Prostate gland (tissue), 2 donors: ENCODE data around the gene ATP10D. TPM values are rescaled to one million over a fixed set of nuclear protein-coding genes. Genes with fewer than 3 reads are reported as not detected.

Source experiments
- DNase-seq: peaks from one replicate; pipeline ENCODE4 v3.0.0-alpha.2; 2019; ENCODE audit warnings: low spot score
- H3K27ac ChIP-seq, 2 donors: fragments of 200-600 bp; sonication (generic); 2 replicates each; pipeline ENCODE4 v1.5.1; 2017 to 2019
- H3K27me3 ChIP-seq: fragments of 200-600 bp; sonication (generic); replicated peaks from 2 replicates; pipeline ENCODE4 v1.5.1; 2019; ENCODE audit not compliant: insufficient read depth
- H3K36me3 ChIP-seq, 2 donors: fragments of 200-600 bp; sonication (generic); 1 replicate in 1 of 2; 2 replicates in 1 of 2; pipeline versions ENCODE4 v1.5.1 to v1.8.1; 2017 to 2019
- H3K4me1 ChIP-seq: fragments of 200-600 bp; sonication (generic); replicated peaks from 2 replicates; pipeline ENCODE4 v1.5.1; 2019
- H3K4me3 ChIP-seq, 2 donors: fragments of 200-600 bp; sonication (generic); 2 replicates each; pipeline ENCODE4 v1.5.1; 2017 to 2019
- H3K9me3 ChIP-seq: fragments of 200-600 bp; sonication (generic); 2 replicates; pipeline ENCODE4 v1.5.1; 2017
- CTCF ChIP-seq, 4 experiments: fragments of 200-600 bp in 2 of 4; fragments of 450-650 bp in 2 of 4; sonication (generic) in 2 of 4; IDR thresholded peaks; 1 replicate in 3 of 4; 2 replicates in 1 of 4; pipeline ENCODE4 v1.5.1; 2016 to 2019; ENCODE audit warnings: antibody characterized with exemption in 4 of 4, mild to moderate bottlenecking in 2 of 4, moderate library complexity in 2 of 4
- POLR2A ChIP-seq: fragments of 450-650 bp; IDR thresholded peaks from one replicate; pipeline ENCODE4 v1.6.1; 2016; ENCODE audit warnings: antibody characterized with exemption, mild to moderate bottlenecking
- POLR2AphosphoS5 ChIP-seq: sonication (generic); formaldehyde crosslinking; IDR thresholded peaks from one replicate; pipeline ENCODE4 v1.6.1; 2017; ENCODE audit warnings: antibody characterized with exemption
- WGBS: methylation state at CpG from one replicate; pipeline ENCODE4 v1.1.5; 2018; 5-methylcytosine and 5-hydroxymethylcytosine counted together
- intact Hi-C: fragments of 100-400 bp; cut with DNase I; formaldehyde crosslinking; loops from one replicate; pipeline ENCODE4 v1.14.2; 2022
- total RNA-seq, 2 donors: library from RNA; depleted of rRNA; stranded (reverse); fragments of >200 nt; gene quantifications; one replicate each; pipeline ENCODE4 v1.1.0, GENCODE V29; 2016

Gene ATP10D
- total RNA-seq, 2 donors from 2014 or later: 10.9 to 17.0 TPM

GRCh38 chr4:47579235-47579634 lies 94.2 kb downstream of the ATP10D start:
- Histone ChIP-seq H3K36me3 (peaks cover 0 to 4% of the 10 kb centered on the region in 2 donors), H3K9me3 (no peaks in the 10 kb centered on the region), H3K4me3 (no peak overlapping the region), H3K27ac (peak overlapping the region in 1 of 2 donors; percentile 66), H3K27me3 (no peaks in the 10 kb centered on the region), H3K4me1 (no peaks in the 10 kb centered on the region)
- TF ChIP-seq POLR2AphosphoS5 (no peak), CTCF (IDR thresholded peaks at IDR 0.05) (no peak), POLR2A (no peak)
- 61% methylated on average over 3 of the region's 3 CpGs for WGBS
- no peak for DNase-seq
- intact Hi-C loops: no loop called here

- no peak for DNase-seq
- Histone ChIP-seq H3K4me1 (no peaks in the 10 kb centered on the region), H3K36me3 (peaks cover 0 to 9% of the 10 kb centered on the region in 2 donors), H3K9me3 (no peaks in the 10 kb centered on the region), H3K27ac (no peak overlapping the region), H3K4me3 (no peak overlapping the region), H3K27me3 (no peaks in the 10 kb centered on the region)
- WGBS: 100% methylated on average over 1 of the region's 1 CpG
- TF ChIP-seq POLR2A (no peak), POLR2AphosphoS5 (no peak), CTCF (IDR thresholded peaks at IDR 0.05) (no peak)
- intact Hi-C loops: no loop called here
Measured at GRCh38 chr4:47590325-47590724, 105.2 kb downstream of the ATP10D start.

GRCh38 chr4:47597696-47598095 lies 112.6 kb downstream of the ATP10D start:
- DNase-seq: no peak
- intact Hi-C loops: no loop called here
- 70% methylated on average over 1 of the region's 1 CpG for WGBS
- Histone ChIP-seq H3K9me3 (no peaks in the 10 kb centered on the region), H3K27ac (no peak overlapping the region), H3K4me1 (no peaks in the 10 kb centered on the region), H3K4me3 (no peak overlapping the region), H3K36me3 (no peaks in the 10 kb centered on the region), H3K27me3 (no peaks in the 10 kb centered on the region)
- TF ChIP-seq POLR2AphosphoS5: no peak
- TF ChIP-seq POLR2A: no peak
- no peak for TF ChIP-seq CTCF (IDR thresholded peaks at IDR 0.05)

GRCh38 chr4:47598320-47598719 lies 113.2 kb downstream of the ATP10D start:
- 30% methylated on average over 1 of the region's 1 CpG for WGBS
- intact Hi-C loops: no loop called here
- no peaks in the 10 kb centered on the region for H3K4me1 ChIP-seq
- DNase-seq: no peak
- H3K9me3 ChIP-seq: no peaks in the 10 kb centered on the region
- no peak overlapping the region for H3K27ac ChIP-seq
- H3K4me3 ChIP-seq: no peak overlapping the region
- H3K27me3 ChIP-seq: no peaks in the 10 kb centered on the region
- no peaks in the 10 kb centered on the region for H3K36me3 ChIP-seq
- TF ChIP-seq CTCF (IDR thresholded peaks at IDR 0.05): no peak
- TF ChIP-seq POLR2AphosphoS5: no peak
- TF ChIP-seq POLR2A: no peak

- intact Hi-C loops: no loop called here
- H3K27me3 ChIP-seq: no peaks in the 10 kb centered on the region
- H3K27ac ChIP-seq: no peak overlapping the region
- no peaks in the 10 kb centered on the region for H3K4me1 ChIP-seq
- H3K36me3 ChIP-seq: no peaks in the 10 kb centered on the region
- 90% methylated on average over 3 of the region's 3 CpGs for WGBS
- DNase-seq: no peak
- no peak overlapping the region for H3K4me3 ChIP-seq
- H3K9me3 ChIP-seq: no peaks in the 10 kb centered on the region
- TF ChIP-seq POLR2A: no peak
Measured at GRCh38 chr4:47598896-47599295, 113.8 kb downstream of the ATP10D start.
